B cell (primary cell): ENCODE results near the gene H2BK1. TPM values are rescaled to one million over a fixed set of nuclear protein-coding genes. Genes with fewer than 3 reads are reported as not detected.

ENCODE experiments used
- ATAC-seq: fragments of 200-7000 bp; cut with Tn5 transposase; one replicate; pipeline ENCODE4 v1.10.0; 2021; ENCODE audit warnings: low read depth, mild to moderate bottlenecking, moderate number of reproducible peaks, moderate library complexity
- CTCF ChIA-PET: fragments of 350-600 bp; sonication (Branson Sonifier 250); formaldehyde crosslinking; loops from one replicate; lab custom pipeline; 2021; ENCODE audit warnings: antibody characterized with exemption, inconsistent platforms; lab: Charles Lee
- POLR2A ChIA-PET: fragments of 350-600 bp; sonication (Branson Sonifier 250); formaldehyde crosslinking; loops from one replicate; lab custom pipeline; 2021; ENCODE audit warnings: antibody characterized with exemption; lab: Charles Lee
- DNase-seq: peaks from one replicate; pipeline ENCODE4 v3.0.0; 2013
- H2AFZ ChIP-seq: 2 replicates; pipeline ENCODE4 v1.6.1; 2012; ENCODE audit warnings: mild to moderate bottlenecking, low read depth, low read length; ENCODE audit not compliant: insufficient read depth, poor library complexity, severe bottlenecking
- H3K27ac ChIP-seq, 2 donors: 1 replicate in 1 of 2; 2 replicates in 1 of 2; pipeline ENCODE4 v1.5.1; 2012 to 2013; ENCODE audit warnings: low read length in 2 of 2, mild to moderate bottlenecking in 2 of 2, moderate library complexity in 1 of 2
- H3K27me3 ChIP-seq, 4 experiments: fragments of 200-600 bp in 1 of 4; sonication (generic) in 1 of 4; replicated peaks in 1 of 4; 1 replicate in 2 of 4; 2 replicates in 2 of 4; pipeline versions ENCODE4 v1.6.1 to v1.7.0; 2013 to 2016; ENCODE audit warnings: low read length in 3 of 4, mild to moderate bottlenecking in 2 of 4, mixed read lengths in 1 of 4, moderate library complexity in 1 of 4; ENCODE audit not compliant: insufficient read depth in 4 of 4, control insufficient read depth in 3 of 4; ENCODE audit errors: control extremely low read depth in 1 of 4
- H3K36me3 ChIP-seq, 2 experiments: replicated peaks in 1 of 2; 1 replicate in 1 of 2; 2 replicates in 1 of 2; pipeline versions ENCODE4 v1.6.1 to v1.7.1; 2013; ENCODE audit warnings: low read length in 1 of 2; ENCODE audit not compliant: insufficient read depth in 2 of 2, control insufficient read depth in 1 of 2; ENCODE audit errors: control extremely low read depth in 1 of 2, extremely low read depth in 1 of 2
- H3K4me1 ChIP-seq, 2 donors: fragments of 200-600 bp in 1 of 2; sonication (generic) in 1 of 2; 1 replicate in 1 of 2; 2 replicates in 1 of 2; pipeline versions ENCODE4 v1.5.1 to v1.6.1; 2013 to 2017; ENCODE audit warnings: low read length in 2 of 2; ENCODE audit not compliant: control insufficient read depth in 2 of 2, insufficient read depth in 2 of 2
- H3K4me2 ChIP-seq: replicated peaks from 2 replicates; pipeline ENCODE3; 2012; ENCODE audit warnings: mild to moderate bottlenecking, low read depth, low read length; ENCODE audit not compliant: poor library complexity, severe bottlenecking
- H3K4me3 ChIP-seq, 5 experiments: fragments of 200-600 bp in 1 of 5; sonication (generic) in 1 of 5; 1 replicate in 3 of 5; 2 replicates in 2 of 5; pipeline versions ENCODE4 v1.5.1 to v1.7.0; 2011 to 2016; ENCODE audit warnings: low read length in 4 of 5, mild to moderate bottlenecking in 4 of 5, low read depth in 2 of 5, control low read depth in 1 of 5, moderate library complexity in 1 of 5; ENCODE audit not compliant: insufficient read depth in 1 of 5; ENCODE audit errors: control extremely low read depth in 1 of 5, extremely low read depth in 1 of 5
- H3K79me2 ChIP-seq: fragments of 200-600 bp; sonication (generic); one replicate; pipeline ENCODE4 v1.6.0; 2016; ENCODE audit warnings: low read length; ENCODE audit not compliant: control insufficient read depth, insufficient read depth
- H3K9ac ChIP-seq: fragments of 200-600 bp; sonication (generic); 2 replicates; pipeline ENCODE4 v1.6.1; 2017; ENCODE audit warnings: mild to moderate bottlenecking, low read length, moderate library complexity
- H3K9me3 ChIP-seq, 3 donors: one replicate each; pipeline versions ENCODE4 v1.6.1 to v1.7.1; 2013; ENCODE audit warnings: low read length in 2 of 3; ENCODE audit not compliant: control insufficient read depth in 2 of 3, insufficient read depth in 1 of 3; ENCODE audit errors: control extremely low read depth in 1 of 3
- H4K20me1 ChIP-seq: 2 replicates; pipeline ENCODE4 v1.6.0; 2012; ENCODE audit warnings: mild to moderate bottlenecking, low read length; ENCODE audit not compliant: insufficient read depth, control insufficient read depth, poor library complexity, severe bottlenecking
- H3K27ac Mint-ChIP-seq: one replicate; pipeline ENCODE4 v1.8.0; 2021; ENCODE audit warnings: mixed read lengths
- H3K27me3 Mint-ChIP-seq: one replicate; pipeline ENCODE4 v1.8.0; 2021; ENCODE audit warnings: mixed read lengths
- H3K4me1 Mint-ChIP-seq: one replicate; pipeline ENCODE4 v1.8.0; 2021; ENCODE audit warnings: mixed read lengths
- H3K4me3 Mint-ChIP-seq: one replicate; pipeline ENCODE4 v1.8.0; 2021; ENCODE audit warnings: mixed read lengths
- H3K9me3 Mint-ChIP-seq: one replicate; pipeline ENCODE4 v1.8.0; 2022; ENCODE audit warnings: mixed read lengths; ENCODE audit not compliant: insufficient read depth
- EZH2 ChIP-seq: IDR thresholded peaks from 2 replicates; pipeline ENCODE4 v1.6.1; 2012; ENCODE audit warnings: borderline replicate concordance, low read depth, mild to moderate bottlenecking, moderate library complexity, low read length; ENCODE audit not compliant: insufficient read depth, poor library complexity, severe bottlenecking
- WGBS: methylation state at CpG from one replicate; pipeline ENCODE4 v1.1.5; 2013; ENCODE audit warnings: missing lambda C conversion rate; ENCODE audit not compliant: insufficient coverage; 5-methylcytosine and 5-hydroxymethylcytosine counted together
- intact Hi-C: fragments of 100-400 bp; cut with micrococcal nuclease; formaldehyde crosslinking; loops from one replicate; pipeline ENCODE4 v1.10.0; 2022
- polyA plus RNA-seq: library from polyadenylated mRNA; depleted of rRNA; stranded (reverse); fragments of >200 nt; gene quantifications from 2 replicates; pipeline ENCODE4 v1.2.3, GENCODE V29; 2012
- total RNA-seq, 2 donors: library from RNA; stranded (reverse); fragments of 120-200 nt in 1 of 2; gene quantifications; 1 replicate in 1 of 2; 2 replicates in 1 of 2; pipeline versions ENCODE4 v1.2.3 to v1.2.4, GENCODE V29; 2013 to 2022
- TF ChIP-seq, protein P1 (sequence below): fragments of 200-600 bp; IDR thresholded peaks from one replicate; pipeline ENCODE4 v1.8.0; 2022; ENCODE audit warnings: antibody characterized with exemption, mild to moderate bottlenecking

Gene H2BK1
- total and polyA plus RNA-seq, 2 donors (not counting 1 experiment from before 2014, with no cell fraction given) = 4.2 TPM; not detected in 1

DNA sequence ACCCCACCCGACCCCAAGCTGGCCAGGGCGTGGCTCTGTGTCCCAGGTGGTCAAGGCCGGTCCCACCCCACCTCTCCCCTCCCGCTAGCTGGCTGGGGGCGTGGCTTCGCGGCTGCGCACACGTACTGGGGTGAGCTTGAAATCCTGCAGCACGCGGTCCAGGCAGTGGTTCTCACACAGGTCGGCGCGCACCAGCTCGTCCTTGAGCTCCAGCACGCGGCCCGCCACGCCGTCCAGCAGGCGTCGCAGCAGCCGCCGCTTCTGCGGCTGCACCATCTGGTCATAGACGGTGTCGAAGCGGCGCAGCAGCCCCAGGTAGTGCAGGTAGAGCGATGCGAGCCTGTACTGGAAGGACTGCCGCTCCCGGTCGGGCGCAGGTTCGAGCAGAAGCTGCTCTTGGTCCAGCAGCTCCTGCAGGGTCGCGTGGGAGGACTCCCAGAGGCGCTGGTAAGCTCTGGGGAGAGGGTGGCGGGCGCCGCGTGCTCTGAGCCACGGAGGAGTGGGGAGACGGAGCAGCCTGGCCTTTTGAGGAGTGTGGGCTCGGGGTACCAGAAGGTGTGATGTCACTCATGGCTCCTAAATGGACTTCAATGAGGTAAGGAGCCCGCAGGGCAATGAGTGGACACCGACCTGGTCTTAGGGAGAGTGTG, 5.8 kb downstream of the H2BK1 start:
- Histone ChIP-seq H3K27ac (no peak overlapping the region), H3K27me3 (peaks cover 0 to 22% (median 1%) of the 10 kb centered on the region in 4 experiments), H3K4me2 (no peak overlapping the region), H3K9ac (no peak overlapping the region), H4K20me1 (no peaks in the 10 kb centered on the region), H3K4me1 (no peaks in the 10 kb centered on the region), H3K36me3 (no peaks in the 10 kb centered on the region), H3K4me3 (no peak overlapping the region), H2AFZ (no peak overlapping the region), H3K79me2 (no peaks in the 10 kb centered on the region), H3K9me3 (no peaks in the 10 kb centered on the region)
- intact Hi-C loops = no loop called here
- Mint-ChIP-seq H3K27ac (no peak overlapping the region), H3K4me1 (no peaks in the 10 kb centered on the region), H3K4me3 (no peak overlapping the region), H3K9me3 (no peaks in the 10 kb centered on the region), H3K27me3 (peaks cover 23% of the 10 kb centered on the region)
- no peak for DNase-seq
- ChIA-PET CTCF (no interaction called here), POLR2A (no interaction called here)
- TF ChIP-seq, protein P1, sequence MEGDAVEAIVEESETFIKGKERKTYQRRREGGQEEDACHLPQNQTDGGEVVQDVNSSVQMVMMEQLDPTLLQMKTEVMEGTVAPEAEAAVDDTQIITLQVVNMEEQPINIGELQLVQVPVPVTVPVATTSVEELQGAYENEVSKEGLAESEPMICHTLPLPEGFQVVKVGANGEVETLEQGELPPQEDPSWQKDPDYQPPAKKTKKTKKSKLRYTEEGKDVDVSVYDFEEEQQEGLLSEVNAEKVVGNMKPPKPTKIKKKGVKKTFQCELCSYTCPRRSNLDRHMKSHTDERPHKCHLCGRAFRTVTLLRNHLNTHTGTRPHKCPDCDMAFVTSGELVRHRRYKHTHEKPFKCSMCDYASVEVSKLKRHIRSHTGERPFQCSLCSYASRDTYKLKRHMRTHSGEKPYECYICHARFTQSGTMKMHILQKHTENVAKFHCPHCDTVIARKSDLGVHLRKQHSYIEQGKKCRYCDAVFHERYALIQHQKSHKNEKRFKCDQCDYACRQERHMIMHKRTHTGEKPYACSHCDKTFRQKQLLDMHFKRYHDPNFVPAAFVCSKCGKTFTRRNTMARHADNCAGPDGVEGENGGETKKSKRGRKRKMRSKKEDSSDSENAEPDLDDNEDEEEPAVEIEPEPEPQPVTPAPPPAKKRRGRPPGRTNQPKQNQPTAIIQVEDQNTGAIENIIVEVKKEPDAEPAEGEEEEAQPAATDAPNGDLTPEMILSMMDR = no peak
- TF ChIP-seq EZH2 = no peak
- no peak for ATAC-seq
- WGBS = 85% methylated on average over 47 of the region's 48 CpGs

DNA sequence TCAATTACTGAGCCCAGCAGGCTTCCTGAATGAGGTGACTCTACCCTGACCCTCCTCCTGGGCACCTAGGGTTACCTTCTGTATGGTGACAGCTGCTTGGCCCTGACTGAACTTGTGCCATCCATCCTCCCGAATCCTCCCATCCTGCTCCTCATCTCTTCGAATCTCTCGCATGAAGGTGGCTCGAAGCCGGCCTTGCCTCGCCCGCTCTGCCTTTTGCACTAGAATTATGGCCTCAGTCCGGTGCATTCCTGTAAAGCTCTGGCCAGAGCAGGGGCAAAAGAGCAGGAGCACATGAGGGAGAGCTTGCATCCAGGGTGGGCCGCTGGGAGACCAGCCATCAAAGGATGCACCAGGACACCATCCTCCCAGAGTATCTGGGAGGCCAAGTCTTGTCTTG, 7.5 kb downstream of the H2BK1 start:
- intact Hi-C loops = no loop called here
- DNase-seq (no peak), ATAC-seq (no peak)
- H3K27me3 Mint-ChIP-seq = peaks cover 23% of the 10 kb centered on the region
- H3K4me3 Mint-ChIP-seq = no peak overlapping the region
- no peak for TF ChIP-seq EZH2
- TF ChIP-seq, protein P1 = no peak
- ChIA-PET CTCF (no interaction called here), POLR2A (no interaction called here)
- Histone ChIP-seq H3K27me3 (peaks cover 0 to 26% (median 1%) of the 10 kb centered on the region in 4 experiments), H4K20me1 (no peaks in the 10 kb centered on the region), H3K4me1 (no peaks in the 10 kb centered on the region), H3K9me3 (no peaks in the 10 kb centered on the region), H3K4me3 (no peak overlapping the region), H3K4me2 (no peak overlapping the region), H3K27ac (no peak overlapping the region), H3K79me2 (no peaks in the 10 kb centered on the region), H2AFZ (no peak overlapping the region), H3K36me3 (no peaks in the 10 kb centered on the region), H3K9ac (no peak overlapping the region)
- H3K4me1 Mint-ChIP-seq = no peaks in the 10 kb centered on the region
- 98% methylated on average over 6 of the region's 9 CpGs for WGBS
- no peaks in the 10 kb centered on the region for H3K9me3 Mint-ChIP-seq
- H3K27ac Mint-ChIP-seq = no peak overlapping the region
